ENCODE results near the gene SBK1. TPM values are rescaled to one million over a fixed set of nuclear protein-coding genes. Genes with fewer than 3 reads are reported as not detected.

Gene SBK1
- total and polyA plus RNA-seq, 9 donors: 0.32 to 1.5 (median 0.79) TPM

- 87 to 94% (median 87%) methylated on average over 5 of the region's 5 CpGs for WGBS, 3 donors
- Histone ChIP-seq H3K27ac (no peak overlapping the region), H3K4me1 (ENCODE audit: insufficient read depth) (no peaks in the 10 kb centered on the region), H3K36me3 (no peaks in the 10 kb centered on the region), H3K9me3 (no peaks in the 10 kb centered on the region), H3K4me3 (no peak overlapping the region), H3K27me3 (no peaks in the 10 kb centered on the region)
- TF ChIP-seq, protein P1, sequence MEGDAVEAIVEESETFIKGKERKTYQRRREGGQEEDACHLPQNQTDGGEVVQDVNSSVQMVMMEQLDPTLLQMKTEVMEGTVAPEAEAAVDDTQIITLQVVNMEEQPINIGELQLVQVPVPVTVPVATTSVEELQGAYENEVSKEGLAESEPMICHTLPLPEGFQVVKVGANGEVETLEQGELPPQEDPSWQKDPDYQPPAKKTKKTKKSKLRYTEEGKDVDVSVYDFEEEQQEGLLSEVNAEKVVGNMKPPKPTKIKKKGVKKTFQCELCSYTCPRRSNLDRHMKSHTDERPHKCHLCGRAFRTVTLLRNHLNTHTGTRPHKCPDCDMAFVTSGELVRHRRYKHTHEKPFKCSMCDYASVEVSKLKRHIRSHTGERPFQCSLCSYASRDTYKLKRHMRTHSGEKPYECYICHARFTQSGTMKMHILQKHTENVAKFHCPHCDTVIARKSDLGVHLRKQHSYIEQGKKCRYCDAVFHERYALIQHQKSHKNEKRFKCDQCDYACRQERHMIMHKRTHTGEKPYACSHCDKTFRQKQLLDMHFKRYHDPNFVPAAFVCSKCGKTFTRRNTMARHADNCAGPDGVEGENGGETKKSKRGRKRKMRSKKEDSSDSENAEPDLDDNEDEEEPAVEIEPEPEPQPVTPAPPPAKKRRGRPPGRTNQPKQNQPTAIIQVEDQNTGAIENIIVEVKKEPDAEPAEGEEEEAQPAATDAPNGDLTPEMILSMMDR (IDR thresholded peaks at IDR 0.05): no peak
- TF ChIP-seq POLR2A (IDR thresholded peaks at IDR 0.05) (no peak), EP300 (IDR thresholded peaks at IDR 0.05) (no peak)
- no peak for DNase-seq
- intact Hi-C loops (cut with DNase I): no loop called here
Observed at GRCh38 chr16:28265822-28266221, 26.5 kb upstream of the SBK1 start.

- WGBS, 3 donors: 48 to 54% (median 53%) methylated on average over 2 of the region's 2 CpGs
- Histone ChIP-seq H3K27me3 (no peaks in the 10 kb centered on the region), H3K4me3 (no peak overlapping the region), H3K9me3 (no peaks in the 10 kb centered on the region), H3K36me3 (no peaks in the 10 kb centered on the region), H3K27ac (no peak overlapping the region), H3K4me1 (ENCODE audit: insufficient read depth) (no peaks in the 10 kb centered on the region)
- no peak for TF ChIP-seq EP300 (IDR thresholded peaks at IDR 0.05)
- TF ChIP-seq POLR2A (IDR thresholded peaks at IDR 0.05): no peak
- TF ChIP-seq, protein P1 (IDR thresholded peaks at IDR 0.05): no peak
- intact Hi-C loops (cut with DNase I): no loop called here
- no peak for DNase-seq
Observed at GRCh38 chr16:28267356-28267755, 25.0 kb upstream of the SBK1 start.

GRCh38 chr16:28273511-28273910 lies 18.8 kb upstream of the SBK1 start:
- Histone ChIP-seq H3K36me3 (no peaks in the 10 kb centered on the region), H3K9me3 (no peaks in the 10 kb centered on the region), H3K27ac (no peak overlapping the region), H3K4me1 (ENCODE audit: insufficient read depth) (peaks cover 3% of the 10 kb centered on the region), H3K27me3 (no peaks in the 10 kb centered on the region), H3K4me3 (no peak overlapping the region)
- no peak for TF ChIP-seq POLR2A (IDR thresholded peaks at IDR 0.05)
- TF ChIP-seq, protein P1 (IDR thresholded peaks at IDR 0.05): no peak
- TF ChIP-seq EP300 (IDR thresholded peaks at IDR 0.05): no peak
- no peak for DNase-seq
- intact Hi-C loops (cut with DNase I): no loop called here
- WGBS, 3 donors: 37 to 41% (median 38%) methylated on average over 4 of the region's 4 CpGs

- no peak for DNase-seq
- Histone ChIP-seq H3K27ac (no peak overlapping the region), H3K4me3 (no peak overlapping the region), H3K36me3 (no peaks in the 10 kb centered on the region), H3K27me3 (no peaks in the 10 kb centered on the region), H3K4me1 (ENCODE audit: insufficient read depth) (peaks cover 3% of the 10 kb centered on the region), H3K9me3 (no peaks in the 10 kb centered on the region)
- intact Hi-C loops (cut with DNase I): loop anchor here in 1 of 4 donors (5.0 kb wide), 1 partner anchor 38 kb away; no protein-coding TSS in a partner anchor
- 43 to 45% (median 43%) methylated on average over 5 of the region's 5 CpGs for WGBS, 3 donors
- TF ChIP-seq EP300 (IDR thresholded peaks at IDR 0.05) (no peak), POLR2A (IDR thresholded peaks at IDR 0.05) (no peak)
- TF ChIP-seq, protein P1 (IDR thresholded peaks at IDR 0.05): no peak
Observed at GRCh38 chr16:28274676-28275075, 17.6 kb upstream of the SBK1 start.
